Fibroblast of mammary gland (primary cell): ENCODE data around the gene CALY.

ENCODE experiments used
- DNase-seq: peaks from one replicate; pipeline ENCODE4 v3.0.0-alpha.2; 2010; ENCODE audit warnings: low read depth
- H3K4me3 ChIP-seq: 2 replicates; pipeline ENCODE4 v1.5.1; 2011; ENCODE audit warnings: low read depth, mild to moderate bottlenecking, low read length, moderate library complexity; ENCODE audit not compliant: control insufficient read depth
- CTCF ChIP-seq: conservative IDR thresholded peaks from 2 replicates; pipeline ENCODE4 v1.5.1; 2011; ENCODE audit warnings: low read depth, low read length, inconsistent platforms; ENCODE audit not compliant: control insufficient read depth, insufficient read depth

Gene CALY

GRCh38 chr10:133366130-133366478 lies 29.4 kb upstream of the CALY start:
- no peak for DNase-seq
- no peak for TF ChIP-seq CTCF
- H3K4me3 ChIP-seq, result no peak overlapping the region

GRCh38 chr10:133365461-133366129 lies 28.9 kb upstream of the CALY start:
- no peak for TF ChIP-seq CTCF

GRCh38 chr10:133364645-133365431 lies 28.1 kb upstream of the CALY start:
- no peak for TF ChIP-seq CTCF
- DNase-seq, result no peak
- no peak overlapping the region for H3K4me3 ChIP-seq

More at GRCh38 chr10:133365461-133366129, 28.9 kb upstream of the CALY start:
- DNase-seq, result no peak
- no peak overlapping the region for H3K4me3 ChIP-seq

GRCh38 chr10:133362846-133363245 lies 26.1 kb upstream of the CALY start:
- no peak for TF ChIP-seq CTCF
- H3K4me3 ChIP-seq, result no peak overlapping the region
- no peak for DNase-seq

GRCh38 chr10:133361773-133362441 lies 25.2 kb upstream of the CALY start:
- no peak for TF ChIP-seq CTCF

GRCh38 chr10:133361227-133361626 lies 24.5 kb upstream of the CALY start:
- no peak for DNase-seq
- TF ChIP-seq CTCF, result no peak

More at GRCh38 chr10:133361773-133362441, 25.2 kb upstream of the CALY start:
- no peak for DNase-seq
- no peak overlapping the region for H3K4me3 ChIP-seq

More at GRCh38 chr10:133361227-133361626, 24.5 kb upstream of the CALY start:
- H3K4me3 ChIP-seq, result no peak overlapping the region
